GM21723 (cell line): ENCODE results near the gene TRIM14.
"Not testable (repeated sequence)": the region's sequence is repeated elsewhere in the genome, so short reads cannot be mapped to it uniquely, and the experiment has no call there.

Source experiments
- ATAC-seq: cut with Tn5 transposase; IDR thresholded peaks from one replicate; pipeline ENCODE4 v1.9.1; 2021; ENCODE audit warnings: mild to moderate bottlenecking, moderate library complexity; ENCODE audit not compliant: unreplicated experiment

Gene TRIM14

GRCh38 chr9:98117097-98117496 is 1.9 kb downstream of the TRIM14 start:
- not testable (repeated sequence) for ATAC-seq

DNA sequence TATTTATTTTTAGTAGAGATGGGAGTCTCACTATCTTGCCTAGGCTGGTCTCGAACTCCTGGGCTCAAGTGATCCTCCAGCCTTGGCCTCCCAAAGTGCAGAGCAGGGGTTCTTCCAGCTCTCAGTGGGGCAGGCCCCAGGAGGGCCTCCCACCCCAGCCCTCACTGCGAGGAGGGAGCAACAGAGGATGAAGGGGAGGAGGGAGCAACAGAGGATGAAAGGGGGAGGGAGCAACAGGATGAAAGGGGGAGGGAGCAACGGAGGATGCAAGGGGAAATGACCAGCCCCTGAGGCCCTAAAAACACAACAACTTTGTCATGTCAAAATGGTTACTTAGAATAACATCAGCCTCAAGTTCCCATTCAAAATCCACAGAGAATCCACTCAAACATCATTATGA is 10.0 kb downstream of the TRIM14 start:
- peak; percentile 6 for ATAC-seq

DNA sequence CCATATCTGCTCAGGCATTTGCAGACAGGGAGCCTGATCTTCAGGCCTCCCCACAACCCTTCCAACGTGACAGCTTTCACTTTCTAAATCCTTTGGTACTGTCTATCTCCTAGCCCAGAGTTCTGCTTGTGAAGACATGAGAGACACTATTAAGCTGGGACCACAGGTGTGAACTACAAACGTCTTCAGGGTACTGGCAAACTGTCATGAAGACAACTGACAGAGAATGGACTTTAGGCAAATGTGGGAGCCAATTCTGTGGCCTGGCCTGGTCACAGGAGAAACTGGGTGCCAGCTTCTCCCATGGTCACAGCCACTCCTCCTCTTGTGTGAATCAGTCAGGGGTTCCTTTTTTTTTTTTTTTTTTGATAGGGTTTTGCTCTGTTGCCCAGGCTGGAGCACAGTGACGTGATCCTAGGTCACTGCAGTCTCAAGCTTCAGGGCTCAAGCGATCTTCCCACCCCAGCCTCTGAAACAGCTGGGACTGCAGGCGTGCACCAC is 10.4 kb downstream of the TRIM14 start:
- peak; percentile 69 for ATAC-seq

- peak; percentile 14 for ATAC-seq
Observed at GRCh38 chr9:98107926-98108325, 11.1 kb downstream of the TRIM14 start.

- no peak for ATAC-seq
Observed at GRCh38 chr9:98105006-98105405, 14.0 kb downstream of the TRIM14 start.

DNA sequence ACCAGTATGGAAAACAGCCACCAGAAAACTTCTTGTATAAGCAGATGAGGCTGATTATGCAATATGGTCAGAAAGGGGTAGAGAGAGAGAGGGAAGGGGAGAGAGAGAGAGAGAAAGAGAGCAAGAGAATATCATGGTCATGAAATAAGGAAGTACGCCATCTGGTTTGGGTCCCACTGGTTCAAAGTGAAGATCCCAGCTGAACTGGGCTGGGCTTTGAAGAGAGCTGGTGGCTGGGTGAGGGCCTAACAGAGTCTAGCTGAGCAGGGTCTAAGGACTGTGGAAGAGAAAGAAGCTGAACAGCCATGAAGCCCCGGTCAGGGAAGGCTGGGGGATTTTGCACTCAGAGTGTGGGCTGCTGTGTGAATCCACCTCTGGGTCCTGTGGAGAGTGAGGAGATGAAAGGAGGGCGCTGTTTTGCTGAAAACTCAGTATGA is 14.6 kb downstream of the TRIM14 start:
- no peak for ATAC-seq

DNA sequence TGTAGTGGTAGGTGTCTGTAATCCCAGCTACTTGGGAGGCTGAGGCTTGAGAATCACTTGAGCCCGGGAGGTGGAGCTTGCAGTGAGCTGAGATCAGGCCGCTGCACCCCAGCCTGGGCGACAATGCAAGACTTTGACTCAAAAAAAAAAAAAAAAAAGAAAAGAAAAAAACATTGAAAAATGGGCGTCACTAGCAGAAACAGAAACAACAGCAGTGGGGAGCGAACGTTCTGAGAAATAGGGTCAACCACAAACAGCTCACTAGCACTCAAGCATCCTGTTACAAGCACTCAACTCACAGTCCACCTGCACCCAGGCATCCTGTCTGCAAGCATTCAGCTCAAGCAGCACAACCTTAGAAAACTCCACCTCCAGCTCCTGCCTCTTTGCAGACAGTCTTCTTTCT is 17.2 kb downstream of the TRIM14 start:
- ATAC-seq: peak; percentile 94

GRCh38 chr9:98101416-98101815 is 17.6 kb downstream of the TRIM14 start:
- peak; percentile 0 for ATAC-seq

DNA sequence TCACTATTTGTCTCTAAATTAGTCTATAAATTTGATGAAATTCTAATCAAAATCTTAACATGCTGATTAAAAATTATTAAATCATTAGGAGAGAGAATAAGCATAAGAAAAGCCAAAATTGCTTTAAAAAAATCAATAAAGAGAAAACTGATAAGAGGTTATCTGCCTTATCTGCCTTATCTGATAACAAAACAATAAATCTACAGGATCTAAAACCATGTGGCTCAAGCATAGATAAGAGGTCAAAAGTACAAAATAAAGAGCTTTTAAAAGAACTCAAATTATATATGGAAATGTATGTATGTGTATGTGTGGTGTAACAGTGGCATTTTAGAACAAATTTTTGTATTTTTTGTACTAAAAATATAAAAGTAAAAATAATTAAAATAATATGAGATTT is 18.6 kb downstream of the TRIM14 start:
- no peak for ATAC-seq

GRCh38 chr9:98099898-98100297 is 19.1 kb downstream of the TRIM14 start:
- ATAC-seq: no peak

DNA sequence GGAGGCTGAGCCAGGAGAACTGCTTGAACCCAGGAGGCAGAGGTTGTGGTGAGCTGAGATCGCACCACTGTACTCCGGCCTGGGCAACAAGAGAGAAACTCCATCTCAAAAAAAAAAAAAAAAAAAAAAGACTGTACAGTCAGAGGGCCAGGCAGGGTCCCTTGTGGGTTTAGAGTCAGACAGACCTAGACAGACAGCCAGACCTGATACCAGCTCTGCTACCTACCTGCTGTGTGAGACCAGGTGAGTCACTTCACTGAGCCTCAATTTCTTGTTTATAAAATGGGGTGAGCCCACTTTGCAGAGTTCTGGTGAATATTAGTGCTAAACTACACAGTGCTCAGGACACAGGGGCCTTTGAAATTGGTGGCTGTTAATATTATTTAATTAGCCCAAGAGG is 19.7 kb downstream of the TRIM14 start:
- no peak for ATAC-seq

- ATAC-seq: no peak
Observed at GRCh38 chr9:98097836-98098235, 21.2 kb downstream of the TRIM14 start.

GRCh38 chr9:98096091-98096490 is 22.9 kb downstream of the TRIM14 start:
- ATAC-seq: no peak

DNA sequence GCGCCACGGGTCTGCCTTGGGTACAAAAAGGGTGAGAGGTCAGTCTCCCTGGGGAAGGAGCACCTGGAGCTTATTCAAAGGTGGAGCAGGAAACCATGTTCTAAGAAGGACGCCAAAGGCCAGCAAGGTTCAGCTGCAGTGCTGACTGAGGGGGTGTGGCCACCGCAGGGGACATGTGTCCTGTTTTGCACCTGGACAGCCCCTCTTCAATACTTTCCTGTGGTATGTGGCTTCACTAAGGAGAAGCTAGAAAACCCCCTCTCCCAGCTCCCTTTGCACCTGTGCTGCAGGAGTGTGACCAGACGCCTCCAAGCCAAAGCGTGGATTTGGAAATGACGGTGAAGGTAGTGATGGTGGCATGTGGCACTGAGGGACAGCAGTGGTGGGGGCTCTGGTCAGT is 23.6 kb downstream of the TRIM14 start:
- ATAC-seq: no peak

GRCh38 chr9:98094851-98095250 is 24.2 kb downstream of the TRIM14 start:
- ATAC-seq: no peak

DNA sequence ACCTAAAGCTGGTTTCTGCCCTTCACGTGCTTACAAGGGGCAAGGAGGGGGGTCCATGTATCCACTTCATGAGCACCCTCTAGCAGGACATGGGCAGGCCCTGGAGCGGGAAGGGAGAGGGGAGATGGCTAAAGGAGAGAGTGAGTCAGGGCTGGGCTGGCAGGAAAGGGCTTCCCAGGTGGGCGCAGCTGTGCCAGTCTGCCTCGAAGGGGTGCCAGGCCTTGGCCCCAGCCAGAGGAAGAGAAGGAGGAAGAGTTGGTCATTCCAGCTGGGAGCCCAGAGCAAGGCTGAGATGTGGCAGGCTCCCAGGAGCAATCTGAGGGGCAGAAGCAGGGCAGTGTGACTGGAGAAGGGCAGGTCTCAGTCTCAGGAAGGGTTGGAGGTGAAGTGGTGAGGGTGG is 24.7 kb downstream of the TRIM14 start:
- ATAC-seq: no peak

- ATAC-seq: no peak
Observed at GRCh38 chr9:98092613-98092931, 26.4 kb downstream of the TRIM14 start.

DNA sequence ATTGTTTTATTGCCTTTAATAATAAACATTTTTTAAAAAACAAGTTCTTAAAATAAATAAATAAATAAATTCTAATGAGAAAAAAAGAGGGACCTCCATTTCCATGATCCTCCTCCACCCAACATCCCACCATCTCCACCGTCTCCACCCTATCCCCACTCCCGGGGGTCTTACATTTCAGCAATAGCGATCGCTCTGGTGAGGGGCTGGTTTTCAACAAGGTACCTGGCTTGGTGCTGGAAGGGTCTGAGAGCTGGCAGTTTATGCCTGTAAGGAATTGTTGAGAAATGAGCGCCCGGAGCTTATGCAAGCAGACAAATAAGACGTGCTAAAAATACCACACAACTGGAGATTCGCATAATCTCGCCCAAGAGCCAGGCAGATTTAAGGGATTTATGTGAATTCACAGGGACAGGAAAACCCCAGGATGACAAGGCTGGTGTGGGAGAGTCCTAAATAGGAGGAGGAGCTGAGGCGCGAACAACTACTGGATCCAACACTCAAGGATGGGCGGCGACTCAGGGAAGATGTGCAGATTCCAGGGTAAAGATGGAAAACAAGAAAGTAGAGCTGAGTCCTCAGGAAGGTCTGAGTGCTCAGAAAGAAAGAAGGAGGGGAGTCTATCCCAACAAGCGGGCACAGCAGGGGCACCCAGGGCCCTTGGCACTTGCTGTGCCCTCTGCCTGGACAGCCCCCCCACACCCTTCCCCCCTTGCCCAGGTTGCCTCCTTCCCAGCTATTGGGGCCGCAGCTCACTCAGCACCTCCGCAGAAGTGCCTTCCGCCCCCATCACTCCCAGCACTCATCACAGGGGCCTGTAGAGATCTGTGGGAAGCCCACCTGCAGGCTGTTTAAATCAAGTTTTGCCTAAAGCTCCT is 27.0 kb downstream of the TRIM14 start:
- ATAC-seq: no peak

DNA sequence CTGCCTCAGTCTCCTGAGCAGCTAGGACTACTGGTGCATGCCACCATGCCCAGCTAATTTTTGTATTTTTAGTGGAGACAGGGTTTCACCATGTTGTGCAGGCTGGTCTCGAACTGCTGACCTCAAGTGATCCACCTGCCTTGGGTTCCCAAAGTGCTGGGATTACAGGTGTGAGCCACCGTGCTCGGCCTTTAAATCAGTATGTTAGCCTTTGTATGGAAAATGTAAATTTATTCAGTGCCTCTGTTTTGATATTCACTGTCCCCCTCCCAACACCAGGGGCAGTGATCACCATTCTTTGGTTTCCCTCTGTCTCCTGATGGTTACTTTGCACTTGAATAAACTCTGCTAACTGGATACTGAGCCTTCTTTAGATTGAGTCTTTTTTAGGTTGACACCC is 28.3 kb downstream of the TRIM14 start:
- not testable (repeated sequence) for ATAC-seq

DNA sequence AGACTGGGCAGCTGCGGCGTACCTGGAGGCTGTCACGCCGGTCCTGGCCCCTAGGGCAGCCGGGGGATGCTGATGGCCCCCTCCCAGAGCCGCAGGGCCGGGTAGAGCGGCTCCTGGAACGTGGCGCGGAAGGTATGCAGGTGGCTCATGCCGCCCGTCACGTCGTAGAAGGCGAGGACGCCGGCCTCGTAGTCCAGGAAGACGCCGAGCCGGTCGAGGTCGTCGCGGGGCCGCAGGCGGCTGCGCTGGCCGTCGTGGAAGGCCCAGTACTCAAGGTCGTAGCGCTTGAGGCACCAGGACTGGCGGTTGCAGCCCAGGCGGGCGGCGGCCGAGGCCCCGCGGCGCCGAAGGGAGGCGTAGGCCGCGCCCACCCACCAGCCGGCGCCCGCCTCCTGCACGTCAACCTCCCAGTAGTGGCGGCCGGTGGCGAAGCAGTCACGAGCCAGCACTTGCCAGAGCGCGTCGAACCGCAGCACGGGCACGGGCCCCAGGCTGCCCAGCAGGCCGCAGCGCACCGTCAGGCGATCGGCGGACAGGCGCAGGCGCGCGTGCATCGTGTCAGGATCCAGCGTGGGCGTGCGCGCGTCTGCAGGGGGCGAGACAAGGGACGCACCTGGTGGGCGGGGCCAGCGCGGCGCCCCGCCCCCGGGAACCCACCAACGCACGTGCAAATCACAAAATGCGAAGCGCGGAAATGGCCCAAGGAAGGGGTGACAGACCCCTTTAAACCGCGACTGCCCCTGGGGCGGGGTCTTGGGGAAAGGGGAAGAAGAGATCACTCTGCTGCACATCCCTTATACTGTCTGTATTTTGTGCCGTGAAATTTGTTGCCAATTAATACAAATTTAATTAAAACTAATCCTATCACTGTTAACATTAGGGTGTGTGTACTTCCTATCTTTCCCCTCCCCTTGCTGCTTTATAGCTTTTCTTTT is 31.3 kb downstream of the TRIM14 start:
- ATAC-seq: no peak

DNA sequence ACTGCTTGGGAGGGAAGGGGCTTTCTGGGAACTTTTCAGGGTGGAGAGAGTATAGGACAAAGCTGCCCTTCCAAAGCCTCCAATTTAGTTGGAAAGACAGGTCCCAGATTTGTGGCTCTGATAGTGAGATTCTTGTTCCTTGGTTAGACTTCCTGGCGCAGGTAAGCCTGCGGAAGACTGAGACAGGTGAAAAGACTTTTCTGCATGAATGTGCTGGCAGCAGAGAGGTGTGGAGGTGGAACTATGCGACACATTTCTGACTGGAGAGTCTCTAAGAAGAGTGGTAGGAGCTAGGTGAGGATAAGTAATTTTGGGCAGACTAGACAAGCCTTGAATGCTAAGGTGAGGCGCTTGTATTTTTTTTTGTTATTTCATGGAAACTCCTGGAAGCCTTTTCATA is 32.6 kb downstream of the TRIM14 start:
- no peak for ATAC-seq

DNA sequence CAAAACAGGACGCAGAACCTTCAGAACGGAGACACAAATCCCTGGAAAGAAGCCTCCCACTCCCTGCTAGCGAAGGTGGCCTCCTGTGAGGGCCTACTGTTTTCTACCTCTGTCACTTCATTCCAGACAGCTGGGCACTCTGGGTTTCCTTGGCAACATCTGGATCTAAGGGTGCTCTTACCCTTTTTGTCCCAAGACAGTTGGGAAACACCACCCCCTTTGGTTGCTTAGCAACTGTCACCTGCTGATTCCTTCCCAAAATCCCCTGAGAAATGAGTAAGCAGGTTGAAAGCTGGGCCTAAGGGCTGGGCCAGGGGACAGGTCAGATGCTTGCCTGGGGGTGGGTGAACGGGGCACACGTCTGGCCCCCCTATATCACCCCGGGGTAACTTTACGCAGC is 33.1 kb downstream of the TRIM14 start:
- ATAC-seq: no peak
